Heart left ventricle (tissue), 16 donors: Measurements from ENCODE around the gene NCMAP. TPM values are rescaled to one million over a fixed set of nuclear protein-coding genes. Genes with fewer than 3 reads are reported as not detected.

Experiments used
- ATAC-seq, 4 donors: fragments of 200-7000 bp; cut with Tn5 transposase; one replicate each; pipeline ENCODE4 v1.9.1; 2020 to 2022; ENCODE audit warnings: moderate library complexity in 4 of 4, mild to moderate bottlenecking in 3 of 4, moderate number of reproducible peaks in 1 of 4
- DNase-seq, 5 donors: peaks; one replicate each; pipeline ENCODE4 v3.0.0-alpha.2; 2020
- H3K27ac ChIP-seq, 12 donors: fragments of 200-600 bp; sonication (generic) in 4 of 12; one replicate each; pipeline versions ENCODE4 v1.5.0 to v1.8.0; 2016 to 2022; ENCODE audit warnings: mild to moderate bottlenecking in 2 of 12
- H3K27me3 ChIP-seq, 9 donors: fragments of 200-600 bp; sonication (generic) in 2 of 9; one replicate each; pipeline versions ENCODE4 v1.5.1 to v1.8.0; 2016 to 2022; ENCODE audit warnings: mild to moderate bottlenecking in 3 of 9
- H3K36me3 ChIP-seq, 9 donors: fragments of 200-600 bp; sonication (generic) in 2 of 9; one replicate each; pipeline versions ENCODE4 v1.5.0 to v1.8.0; 2018 to 2022; ENCODE audit warnings: mild to moderate bottlenecking in 2 of 9
- H3K4me1 ChIP-seq, 12 donors: fragments of 200-600 bp; sonication (generic) in 4 of 12; one replicate each; pipeline versions ENCODE4 v1.5.0 to v1.8.0; 2016 to 2022; ENCODE audit warnings: mild to moderate bottlenecking in 3 of 12
- H3K4me3 ChIP-seq, 12 donors: fragments of 200-600 bp; sonication (generic) in 4 of 12; one replicate each; pipeline versions ENCODE4 v1.5.0 to v1.8.0; 2017 to 2022; ENCODE audit warnings: mild to moderate bottlenecking in 9 of 12, moderate library complexity in 4 of 12
- H3K9me3 ChIP-seq, 12 donors: fragments of 200-600 bp; sonication (generic) in 4 of 12; one replicate each; pipeline versions ENCODE4 v1.5.0 to v1.8.0; 2016 to 2022; ENCODE audit warnings: mild to moderate bottlenecking in 1 of 12
- CTCF ChIP-seq, 12 donors: fragments of 200-600 bp; sonication (generic) in 4 of 12; IDR thresholded peaks; one replicate each; pipeline versions ENCODE4 v1.5.0 to v1.8.0; 2018 to 2022; ENCODE audit warnings: antibody characterized with exemption in 12 of 12, mild to moderate bottlenecking in 5 of 12
- POLR2A ChIP-seq, 2 donors: fragments of 450-650 bp; IDR thresholded peaks; one replicate each; pipeline ENCODE4 v1.6.1; 2017; ENCODE audit warnings: antibody characterized with exemption in 2 of 2, mild to moderate bottlenecking in 2 of 2, moderate library complexity in 2 of 2
- whole genome bisulfite sequencing, 4 donors: extraction: QIAGEN DNeasy Blood & Tissue Kit in 2 of 4; methylation state at CpG; one replicate each; pipeline versions ENCODE4 v1.1.5 to v1.1.7; 2013 to 2018; 5-methylcytosine and 5-hydroxymethylcytosine counted together
- intact Hi-C, 10 donors: fragments of 100-400 bp; cut with DNase I; formaldehyde crosslinking; loops; one replicate each; pipeline versions ENCODE4 v1.11.1 to v1.14.2; 2022
- polyA plus RNA-seq, 2 donors: library from polyadenylated mRNA; stranded (reverse); fragments of 200-250 nt; gene quantifications; one replicate each; pipeline ENCODE4 v1.2.3, GENCODE V29; 2013
- total RNA-seq, 9 donors: library from RNA; depleted of rRNA in 2 of 9; stranded (reverse); fragments of >200 nt in 2 of 9; fragmentation: NEBNext Ultra II Directional in 3 of 9; extraction: Animal tissue kit (Norgen Biotek cat#: 25700) in 3 of 9; gene quantifications; one replicate each; pipeline versions ENCODE4 v1.1.0 to v1.2.4, GENCODE V29; 2016 to 2023
- donor health status: ischemic (EF 13 %, LVEDD 7.1; RV severe dilation, severe dysfunction).
- donor health status: healthy with polysubstance abuse.
- donor health status: DM: no; HTN: yes; CAD: no.
- donor health status: DM: no; HTN: no; CAD: no.
- donor health status: ischemic (EF 25% LVEDD 6.9; RV normal size, moderate dysfunction).
- donor health status: ischemic (EF 25% LVEDD 5.7; RV mildly dilated, moderate dysfunction).
- donor health status: healthy.
- donor health status: DM: yes; HTN: yes; CAD: no.
- donor health status: ischemic (EF 35%, LVEDD 5.7; RV mildly dilated, moderate dysfunction).
- donor health status: nonischemic (EF 11% LVEDD 7.7; RV severe dilation, severe dysfunction).
- donor health status: DM: yes; HTN: yes; CAD: no.
- donor health status: PGD.
- donor health status: ischemic (EF 29% LVEDD 5.4; RV normal size, mild dysfunction).
- donor health status: nonischemic (EF 23%, LVEDD 6.1; RV moderate dilation, normal function).

NCMAP gene
- total and polyA plus RNA-seq, 11 donors, result 0.08 to 0.29 (median 0.18) TPM; not detected in 5

- DNase-seq (peak; percentile 99 to 100 (median 100)), ATAC-seq (peak; percentile 96 to 98 (median 97))
- Histone ChIP-seq H3K4me1 (peaks cover 0 to 37% (median 25%) of the 10 kb centered on the region in 12 donors), H3K4me3 (peak within 1 kb of the TSS; percentile 79 to 98 (median 93)), H3K36me3 (peaks cover 0 to 27% (median 24%) of the 10 kb centered on the region in 9 donors), H3K9me3 (no peaks in the 10 kb centered on the region), H3K27ac (peak within 1 kb of the TSS; percentile 95 to 100 (median 99)), H3K27me3 (no peaks in the 10 kb centered on the region)
- WGBS, 4 donors, result 0% methylated on average over 32 to 95 of the region's 95 CpGs
- TF ChIP-seq CTCF (IDR thresholded peaks at IDR 0.05), result peak in 2 of 12 donors; percentile 10 to 34
- TF ChIP-seq POLR2A (IDR thresholded peaks at IDR 0.05), result peak; percentile 97 to 99
- intact Hi-C loops, result loop anchor here in 2 of 10 donors (1.0 to 10.0 kb wide), 3 partner anchors 102 to 228 kb away; partner anchors contain the start of genes CLIC4 (in 2 of the 2), NIPAL3 (in 1 of the 2) and STPG1 (in 1 of the 2)
These were observed 86.8 kb downstream of the NCMAP start, which contains the start of gene SRRM1 for GRCh38 chr1:24642481-24643362. Gene SRRM1 (plus strand): TSS chr1:24643302. CDS start chr1:24643327, 25 bp downstream.

- Histone ChIP-seq H3K36me3 (peaks cover 0 to 35% (median 32%) of the 10 kb centered on the region in 9 donors), H3K4me3 (peak overlapping the region; percentile 79 to 97 (median 92)), H3K9me3 (no peaks in the 10 kb centered on the region), H3K27ac (peak overlapping the region; percentile 74 to 100 (median 90)), H3K4me1 (peaks cover 0 to 37% (median 25%) of the 10 kb centered on the region in 12 donors), H3K27me3 (no peaks in the 10 kb centered on the region)
- no peak for TF ChIP-seq POLR2A (IDR thresholded peaks at IDR 0.05)
- TF ChIP-seq CTCF (IDR thresholded peaks at IDR 0.05), result no peak
- 0 to 1% (median 0%) methylated on average over 27 to 53 of the region's 53 CpGs for WGBS, 4 donors
- peak in 1 of 5 donors; percentile 78 for DNase-seq
- peak in 3 of 4 donors; percentile 8 to 34 (median 31) for ATAC-seq
- intact Hi-C loops, result loop anchor here in 2 of 10 donors (2.0 to 10.0 kb wide), 2 partner anchors 101 to 229 kb away; partner anchors contain the start of genes CLIC4 (in 1 of the 2), NIPAL3 (in 1 of the 2) and STPG1 (in 1 of the 2)
These were observed 87.6 kb downstream of the NCMAP start for GRCh38 chr1:24643363-24644099.

- no peaks in the 10 kb centered on the region for H3K9me3 ChIP-seq
These were observed 88.2 kb downstream of the NCMAP start for GRCh38 chr1:24644100-24644384.

More at GRCh38 chr1:24644100-24644384, 88.2 kb downstream of the NCMAP start:
- ATAC-seq, result no peak
- Histone ChIP-seq H3K27me3 (no peaks in the 10 kb centered on the region), H3K27ac (peak overlapping the region in 8 of 12 donors; percentile 82 to 100 (median 92)), H3K4me1 (peaks cover 0 to 37% (median 25%) of the 10 kb centered on the region in 12 donors), H3K4me3 (peak overlapping the region; percentile 79 to 97 (median 92)), H3K36me3 (peaks cover 0 to 40% (median 37%) of the 10 kb centered on the region in 9 donors)
- 0 to 1% (median 1%) methylated on average over 9 of the region's 9 CpGs for WGBS, 4 donors
- intact Hi-C loops, result loop anchor here in 1 of 10 donors (10.0 kb wide), 1 partner anchor 229 kb away; the partner anchor contains the start of genes NIPAL3 and STPG1
- TF ChIP-seq CTCF (IDR thresholded peaks at IDR 0.05), result no peak
- TF ChIP-seq POLR2A (IDR thresholded peaks at IDR 0.05), result no peak
- DNase-seq, result no peak
